Measurements from ENCODE around the gene DMD.
"Not testable (repeated sequence)": the region's sequence is repeated elsewhere in the genome, so short reads cannot be mapped to it uniquely, and the experiment has no call there.

DMD gene

DNA sequence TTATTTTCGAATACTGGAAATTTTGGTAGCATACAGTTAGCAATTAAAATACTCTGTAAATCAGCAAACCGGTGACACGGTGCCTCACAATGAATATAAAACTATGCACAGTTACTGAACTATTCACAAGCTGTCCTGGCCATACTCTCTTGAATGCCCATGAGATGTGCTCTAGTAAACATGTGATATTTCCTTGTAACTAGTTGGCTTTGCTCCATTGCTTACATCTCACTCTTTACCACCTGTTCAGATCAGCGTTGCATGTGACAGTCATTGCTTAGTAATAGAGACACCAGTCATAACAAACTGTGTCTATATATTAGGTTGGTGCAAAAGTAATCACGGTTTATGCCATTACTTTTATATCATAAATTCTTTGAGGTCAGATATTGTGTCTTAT, 1241.6 kb downstream of the DMD start:
- DNase-seq = no peak

DNA sequence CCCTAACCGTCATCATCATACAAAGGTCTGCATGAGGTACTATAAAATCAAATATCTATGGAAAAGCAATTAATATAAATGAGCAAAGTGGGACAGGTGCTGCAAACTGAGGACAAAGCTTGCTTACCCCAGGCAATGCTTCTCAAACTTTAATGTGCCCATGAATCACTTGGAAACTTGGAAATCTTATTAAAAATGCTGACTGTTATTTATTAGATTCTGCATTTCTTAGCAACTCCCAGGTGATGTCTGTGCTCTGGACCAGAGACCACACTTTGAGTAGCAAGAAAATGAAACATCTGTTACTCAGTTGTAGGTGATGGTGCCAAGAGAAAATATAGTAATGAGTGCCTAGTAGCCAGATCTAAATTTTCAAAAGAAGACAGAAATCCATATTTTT, 1249.1 kb downstream of the DMD start:
- DNase-seq = no peak

DNA sequence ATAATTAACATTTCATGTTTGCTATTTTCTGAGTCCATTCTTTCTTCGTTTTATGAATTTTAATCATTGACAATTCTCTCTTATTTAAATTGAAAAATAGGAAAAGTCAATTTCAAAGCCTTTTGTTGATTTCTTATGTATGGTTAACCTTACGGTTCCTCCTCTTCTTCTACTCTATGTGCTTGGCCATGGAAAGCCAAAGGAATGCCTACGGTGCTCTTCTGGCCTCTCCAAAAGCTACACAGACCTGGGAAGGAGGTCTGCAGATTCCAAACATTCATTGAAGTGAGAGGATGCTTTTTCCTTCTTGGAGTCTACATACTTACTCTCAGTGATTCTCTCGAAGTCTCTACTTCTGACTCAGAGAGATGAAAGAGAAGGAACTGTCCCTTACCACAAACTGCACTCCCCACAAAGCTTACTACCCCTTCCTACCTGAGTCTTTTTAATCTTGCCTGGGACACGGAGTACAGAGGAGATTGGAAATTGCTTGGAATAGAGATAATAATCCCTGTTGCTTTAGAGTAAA, 1276.4 kb downstream of the DMD start:
- DNase-seq = no peak

DNA sequence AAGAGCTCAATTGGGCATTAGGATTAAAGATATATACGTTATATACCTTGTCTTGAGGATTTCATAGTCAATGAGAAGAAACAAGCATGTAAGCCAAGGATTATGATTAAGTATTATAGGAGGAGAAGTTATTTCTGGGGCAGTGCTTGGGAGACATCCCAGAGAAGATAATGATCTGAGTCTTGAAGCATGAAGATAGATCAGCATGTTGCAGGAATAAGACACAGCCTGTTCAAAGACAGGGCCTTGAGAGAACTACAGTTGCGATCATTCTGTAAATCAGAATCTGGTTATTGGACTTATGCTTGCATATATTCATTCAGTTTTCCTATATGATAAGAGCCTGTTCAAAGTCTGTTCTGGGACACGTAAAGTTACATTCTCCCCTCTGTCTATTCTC, 1277.3 kb downstream of the DMD start:
- no peak for DNase-seq

DNA sequence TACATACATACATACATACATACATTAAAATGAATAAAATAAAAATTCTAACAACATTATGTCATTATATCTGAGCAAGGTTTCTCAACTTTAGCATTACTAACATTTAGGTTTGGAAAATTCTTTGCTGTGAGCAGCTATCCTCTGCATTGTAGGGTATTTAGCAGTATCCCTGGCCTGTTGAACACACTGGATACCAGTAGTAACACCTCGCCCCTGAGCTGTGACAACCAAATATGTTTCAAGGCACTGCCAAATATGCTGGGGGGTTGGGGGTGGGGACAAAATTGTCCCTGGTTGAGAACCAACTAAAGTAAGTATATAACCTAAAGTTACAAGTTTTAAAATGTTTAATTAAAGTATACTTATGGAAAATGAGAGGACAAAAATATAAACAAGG, 1278.6 kb downstream of the DMD start:
- DNase-seq = no peak

DNA sequence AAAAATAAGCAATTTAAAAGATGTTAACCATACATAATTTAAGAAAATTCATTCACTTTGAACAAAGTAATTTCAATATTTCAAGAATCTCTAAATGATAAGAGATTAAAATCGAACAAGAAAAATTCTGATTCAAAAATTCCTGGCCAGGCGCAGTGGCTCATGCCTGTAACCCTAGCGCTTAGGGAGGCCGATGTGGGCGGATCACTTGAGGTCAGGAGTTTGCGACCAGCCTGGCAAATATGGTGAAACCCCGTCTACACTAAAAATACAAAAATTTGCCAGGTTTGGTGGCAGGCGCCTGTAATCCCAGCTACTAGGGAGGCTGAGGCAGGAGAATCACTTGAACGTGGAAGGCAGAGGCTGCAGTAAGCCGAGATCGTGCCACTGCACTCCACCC, 1279.0 kb downstream of the DMD start:
- DNase-seq = not testable (repeated sequence)

DNA sequence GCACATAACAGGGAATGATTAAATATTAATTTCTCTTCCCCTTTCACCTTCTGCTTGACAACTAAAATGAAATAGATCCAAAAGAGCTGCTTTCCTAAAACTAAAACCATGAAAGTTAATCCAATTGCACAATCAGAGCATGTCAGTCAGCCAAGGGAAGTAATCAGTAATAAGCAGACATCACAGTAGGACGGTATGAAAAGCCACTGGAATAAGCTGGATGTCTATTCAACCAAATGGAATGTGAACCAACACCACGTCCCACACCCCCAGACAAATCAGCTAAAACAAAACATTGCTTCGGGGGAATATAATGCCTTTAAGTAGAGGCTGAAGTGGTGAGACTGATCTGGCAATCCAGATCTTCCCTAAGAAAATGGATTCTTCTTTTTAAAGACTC, 1280.1 kb downstream of the DMD start:
- DNase-seq = no peak

DNA sequence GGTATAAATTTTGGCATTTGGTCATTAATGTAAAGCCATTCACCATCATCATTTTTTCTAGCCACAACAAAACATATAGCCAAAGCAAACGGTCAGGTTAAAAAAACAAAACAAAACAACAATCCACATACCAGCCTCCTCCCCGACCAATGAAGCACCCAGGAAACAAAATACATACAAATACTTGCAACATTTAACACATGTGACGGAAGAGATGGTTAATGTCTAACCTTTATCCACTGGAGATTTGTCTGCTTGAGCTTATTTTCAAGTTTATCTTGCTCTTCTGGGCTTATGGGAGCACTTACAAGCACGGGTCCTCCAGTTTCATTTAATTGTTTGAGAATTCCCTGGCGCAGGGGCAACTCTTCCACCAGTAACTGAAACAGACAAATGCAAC, 1282.0 kb downstream of the DMD start:
- DNase-seq = no peak

DNA sequence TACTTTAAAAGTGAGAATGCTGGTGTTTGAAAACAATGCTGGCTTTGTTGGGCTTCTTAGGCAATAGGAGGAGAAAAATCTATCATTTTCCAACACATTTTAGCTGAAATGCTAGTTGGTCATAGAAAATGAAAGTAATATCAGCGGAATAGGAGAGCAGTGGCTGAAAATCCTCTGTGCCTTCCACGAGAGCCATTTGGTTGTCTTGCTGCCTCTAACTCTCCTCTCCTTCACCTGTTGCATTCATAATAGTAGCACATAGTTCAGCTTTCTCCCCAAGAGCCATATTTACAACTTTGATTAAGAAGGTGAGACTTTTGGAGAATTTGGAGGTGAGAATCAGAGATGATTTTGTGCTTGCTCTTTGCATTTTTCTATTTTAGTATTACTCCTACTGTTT, 1290.1 kb downstream of the DMD start:
- no peak for DNase-seq

DNA sequence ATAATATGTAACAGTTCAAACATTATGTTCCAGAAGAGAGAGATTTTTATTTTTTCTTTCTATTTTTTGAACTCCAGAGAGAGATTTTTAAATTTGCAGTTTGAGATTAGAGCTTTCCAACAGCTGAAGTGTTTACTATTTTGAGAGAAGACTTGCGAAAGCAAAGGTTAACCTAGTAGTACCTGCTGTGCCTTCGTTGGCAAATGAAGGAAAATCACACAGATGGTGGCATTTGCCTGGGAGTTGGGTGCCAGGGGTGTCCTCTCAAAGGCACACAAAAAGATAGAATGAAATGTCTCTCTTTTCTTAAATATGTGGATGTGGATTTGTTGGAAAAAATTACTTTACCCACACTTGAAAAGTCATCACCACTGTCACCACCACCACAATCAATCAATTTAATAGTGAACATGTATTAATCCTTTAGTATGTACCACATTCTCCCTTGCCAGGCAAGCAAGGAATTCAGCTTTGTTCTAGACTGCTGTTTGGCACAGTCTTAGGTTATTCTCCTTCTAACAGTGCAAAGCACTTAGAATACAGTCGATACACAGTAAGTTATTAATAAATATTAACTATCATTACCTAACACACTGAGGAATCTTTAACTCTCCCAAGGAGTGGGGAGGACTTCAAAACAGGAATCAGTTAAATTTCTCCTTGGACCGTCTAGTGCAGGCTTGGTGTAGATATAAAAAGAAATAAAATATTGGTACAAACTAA, 1301.3 kb downstream of the DMD start:
- no peak for DNase-seq

DNA sequence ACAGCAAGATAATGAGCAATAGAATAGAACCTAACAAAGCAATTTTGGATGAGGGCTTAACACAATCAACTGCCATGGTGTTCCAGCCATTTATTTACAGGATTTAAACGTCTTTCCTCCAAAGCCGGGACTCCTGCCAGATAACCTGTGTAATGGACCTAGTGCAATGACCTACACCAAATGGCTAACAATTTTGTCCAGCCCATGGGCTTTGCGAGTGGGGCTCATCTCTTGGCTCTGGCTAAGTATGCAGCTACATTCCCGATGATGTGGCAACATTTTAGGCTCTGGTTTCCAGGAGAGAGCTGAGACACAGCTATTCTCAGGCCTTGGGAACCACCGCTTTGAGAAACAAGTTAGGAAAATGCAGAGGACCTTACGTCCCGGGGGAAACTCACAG, 1317.2 kb downstream of the DMD start:
- DNase-seq = no peak

DNA sequence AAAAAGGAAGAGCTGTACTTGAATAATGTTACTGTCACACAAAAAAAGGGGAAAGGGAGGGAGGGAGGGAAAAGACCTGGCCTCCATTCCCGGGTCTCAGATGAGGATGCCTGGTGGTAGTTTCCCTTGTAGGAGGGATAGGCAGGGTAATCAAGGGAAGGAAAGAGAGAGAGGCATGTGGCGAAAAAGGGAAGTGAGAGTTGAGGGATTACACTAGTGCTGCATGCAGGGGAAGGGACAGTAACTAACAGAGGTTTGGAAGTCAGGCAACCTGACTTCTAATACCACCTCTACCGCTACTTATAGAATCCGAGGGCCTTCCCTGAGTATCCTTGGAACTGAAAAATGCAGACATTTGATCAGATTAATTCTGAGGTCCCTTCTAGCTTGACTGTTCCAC, 1317.8 kb downstream of the DMD start:
- DNase-seq = no peak

DNA sequence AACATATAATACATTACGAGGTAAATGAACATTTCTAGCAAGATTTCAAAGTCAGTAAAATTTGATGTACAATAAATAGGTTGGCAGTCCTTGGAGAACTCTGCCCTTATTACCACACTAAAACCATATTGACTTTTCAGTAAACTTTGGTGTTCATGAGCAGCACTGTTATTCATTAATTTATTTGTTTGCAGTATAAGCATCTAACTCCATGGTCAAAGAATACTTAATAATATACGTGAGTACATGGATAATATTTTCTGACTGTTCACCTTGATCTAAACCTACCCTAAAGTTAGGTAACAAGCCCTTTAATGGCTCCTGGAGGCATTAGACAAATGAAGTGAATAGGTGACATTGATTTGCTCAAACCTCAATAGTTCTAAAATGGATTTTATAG, 1322.3 kb downstream of the DMD start:
- DNase-seq = no peak

DNA sequence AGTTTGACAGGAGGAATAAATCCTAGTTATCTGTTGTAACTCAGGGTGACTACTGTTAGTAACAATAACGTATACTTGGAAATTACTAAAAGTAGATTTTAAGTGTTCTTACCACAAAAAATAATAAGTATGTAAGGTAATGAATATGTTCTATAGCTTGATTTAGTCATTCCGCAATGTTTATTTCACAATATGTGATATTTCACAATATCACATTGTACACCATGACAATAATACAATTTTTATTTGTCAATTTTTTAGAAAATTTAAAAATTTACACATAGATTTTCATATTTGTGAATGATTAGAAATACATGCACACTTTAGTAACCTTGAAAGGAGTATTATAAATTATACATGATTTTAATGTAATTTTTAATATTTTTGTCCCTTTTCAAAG, 1326.8 kb downstream of the DMD start:
- no peak for DNase-seq

DNA sequence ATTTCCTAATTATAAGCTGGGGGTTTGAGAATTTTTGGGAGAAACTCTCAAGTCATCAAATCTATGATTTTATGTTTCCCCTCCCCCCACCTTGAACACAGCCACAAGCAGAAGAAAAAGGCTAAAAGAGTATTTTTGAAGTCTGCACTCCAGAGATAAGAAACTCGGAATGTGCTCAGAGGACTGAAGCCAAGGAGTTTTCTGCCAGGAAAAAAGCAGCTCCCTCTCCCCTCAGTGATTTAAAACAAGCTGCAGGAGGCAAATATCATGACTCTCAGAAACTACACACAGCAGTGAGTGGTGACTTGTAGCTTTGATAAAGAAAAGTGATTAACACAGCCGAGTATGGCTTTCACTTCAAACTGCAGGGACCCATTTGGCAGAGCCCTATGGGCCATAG, 1339.3 kb downstream of the DMD start:
- no peak for DNase-seq

DNA sequence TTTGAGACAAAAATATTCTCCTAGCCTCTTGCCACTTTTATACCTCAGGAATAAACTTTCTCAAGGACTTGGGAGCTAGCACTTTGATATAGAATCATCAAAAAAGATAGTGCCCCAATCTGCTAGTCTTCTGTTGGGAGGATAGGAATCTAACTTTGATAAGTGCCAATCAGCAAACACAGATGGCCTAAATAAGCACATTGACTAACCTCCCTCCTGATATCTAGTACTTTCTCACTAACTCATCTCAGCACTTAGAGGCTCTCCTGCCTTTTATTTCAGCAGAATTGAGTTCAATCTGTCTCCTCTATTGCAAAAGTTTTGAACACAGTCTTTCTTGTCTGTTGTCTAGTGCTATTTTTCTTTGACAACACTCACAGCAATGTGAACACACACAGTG, 1341.1 kb downstream of the DMD start:
- DNase-seq = no peak

DNA sequence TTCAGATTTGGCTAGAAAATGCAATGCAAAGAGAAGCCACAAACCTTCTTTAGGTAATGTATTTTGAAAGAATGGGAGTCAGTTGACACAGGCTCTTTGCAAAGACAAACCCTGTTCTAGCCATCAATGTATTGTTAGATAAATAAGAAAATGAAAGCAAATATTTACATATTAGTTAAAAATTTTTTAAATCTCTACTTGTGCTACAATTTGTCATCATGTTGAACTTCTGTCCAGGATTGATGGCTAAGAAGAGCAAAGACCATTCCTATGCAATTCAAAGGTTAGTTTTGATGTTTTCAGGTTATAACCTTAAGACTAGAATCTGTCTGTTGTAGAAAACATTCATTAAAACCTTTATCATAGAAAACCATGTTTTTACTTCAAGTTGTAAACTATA, 1350.7 kb downstream of the DMD start:
- DNase-seq = no peak

DNA sequence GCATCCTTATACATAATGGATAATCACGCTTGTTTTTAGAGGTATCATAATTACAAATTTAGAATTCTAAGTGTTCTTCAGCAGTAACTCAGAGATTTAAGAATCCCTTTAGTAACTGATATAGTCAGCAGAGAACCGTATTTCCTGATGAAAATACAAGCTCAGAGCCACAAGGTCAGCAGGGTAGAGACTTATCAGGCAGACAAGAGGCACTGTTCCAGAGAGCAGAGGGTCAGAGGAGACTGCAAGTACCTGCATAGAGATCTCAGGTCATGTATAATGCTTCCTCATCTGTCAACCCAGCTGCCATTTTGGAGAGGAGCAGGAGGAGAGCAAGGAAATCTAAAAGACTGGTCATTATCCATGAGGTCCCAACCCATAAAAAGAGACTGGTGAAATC, 1352.4 kb downstream of the DMD start:
- DNase-seq = no peak

DNA sequence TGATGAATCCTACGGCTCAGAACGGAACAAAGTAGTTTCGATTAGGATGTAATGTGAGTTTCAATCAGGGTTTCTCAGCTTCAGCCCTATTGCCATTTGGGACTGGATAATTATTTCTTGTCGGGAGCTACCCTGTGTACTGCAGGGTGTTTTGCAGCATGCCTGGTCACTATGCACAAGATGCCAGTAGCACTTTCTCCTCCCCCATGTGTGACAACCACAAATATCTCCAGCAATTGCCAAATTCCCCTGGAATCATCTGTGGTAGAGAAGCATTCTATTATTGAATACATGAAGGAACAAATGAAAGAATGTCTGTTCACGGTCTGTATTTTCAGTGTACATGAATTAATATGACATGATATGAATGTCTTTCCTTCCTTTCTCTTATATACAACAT, 1356.6 kb downstream of the DMD start:
- DNase-seq = no peak

DNA sequence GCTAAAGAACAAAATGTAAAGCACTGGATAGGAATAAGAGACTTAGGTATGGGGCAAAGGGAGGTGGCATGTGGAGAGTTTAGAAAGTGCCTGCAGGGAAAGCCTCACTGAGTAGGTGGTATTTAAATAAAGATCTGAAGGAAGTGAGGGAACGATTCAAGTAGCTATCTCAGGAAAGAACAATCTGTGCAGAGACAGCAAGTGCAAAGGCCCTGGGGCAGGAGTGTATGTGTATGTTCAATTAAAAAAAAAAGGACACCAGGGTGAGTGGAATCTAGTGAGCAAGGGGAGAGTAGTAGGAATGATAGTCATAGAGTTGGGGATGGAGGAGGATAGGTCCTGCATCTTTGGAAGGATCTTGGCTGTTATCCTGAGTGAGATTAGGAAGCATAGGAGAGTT, 1359.6 kb downstream of the DMD start:
- DNase-seq = no peak

DNA sequence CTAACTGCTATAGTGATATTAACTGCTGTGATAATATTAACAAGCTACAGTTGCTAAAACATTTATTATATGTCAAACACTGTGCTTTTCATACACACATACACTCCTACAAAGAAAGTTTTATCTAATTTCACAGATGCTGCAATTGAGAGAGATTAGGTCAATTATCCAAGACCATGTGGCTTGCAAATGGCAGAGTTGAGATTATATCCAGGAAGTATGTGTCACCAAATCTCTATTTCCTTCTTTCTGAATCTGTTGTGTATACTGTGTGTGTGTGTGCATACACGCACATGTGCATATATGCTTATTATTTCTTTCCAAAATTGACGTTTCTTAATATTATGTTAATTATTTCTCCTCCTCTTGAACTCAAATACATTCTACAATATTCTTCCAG, 1363.6 kb downstream of the DMD start:
- DNase-seq = no peak

DNA sequence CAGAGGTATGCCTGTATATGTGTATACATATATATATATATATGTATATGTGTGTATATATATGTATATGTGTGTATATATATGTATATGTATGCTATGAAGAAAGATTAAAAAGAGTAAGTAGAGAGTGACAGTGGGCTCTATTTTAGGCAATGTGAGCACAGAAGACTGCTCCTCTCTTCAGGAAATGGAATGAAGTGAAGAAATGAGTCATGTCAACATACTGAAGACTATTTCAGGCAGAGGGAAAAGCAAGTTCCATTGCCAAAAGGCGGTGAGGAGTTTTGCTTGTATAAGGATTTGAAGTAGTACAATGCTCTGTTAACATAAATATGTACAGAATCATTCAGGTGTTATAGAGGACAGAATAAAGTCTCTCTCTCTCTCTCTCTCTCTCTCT, 1366.3 kb downstream of the DMD start:
- DNase-seq = no peak

DNA sequence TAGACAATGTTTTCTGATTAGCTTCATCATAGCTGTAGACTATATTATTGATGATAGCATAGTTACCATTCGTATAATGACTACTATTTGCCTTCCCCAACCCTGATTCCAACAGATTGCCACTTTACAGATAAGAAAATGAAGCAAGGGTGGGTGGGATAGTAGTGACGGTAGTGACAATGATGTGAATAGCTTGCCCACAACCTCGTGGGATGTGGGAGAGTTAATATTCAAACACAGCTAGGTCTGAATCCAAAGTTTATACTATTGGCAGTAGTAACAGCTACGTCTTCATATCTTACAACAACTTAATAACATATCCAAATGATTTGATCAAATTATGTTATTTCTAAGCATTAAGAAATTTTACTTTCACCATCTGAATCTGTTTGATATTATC, 1372.7 kb downstream of the DMD start:
- no peak for DNase-seq

DNA sequence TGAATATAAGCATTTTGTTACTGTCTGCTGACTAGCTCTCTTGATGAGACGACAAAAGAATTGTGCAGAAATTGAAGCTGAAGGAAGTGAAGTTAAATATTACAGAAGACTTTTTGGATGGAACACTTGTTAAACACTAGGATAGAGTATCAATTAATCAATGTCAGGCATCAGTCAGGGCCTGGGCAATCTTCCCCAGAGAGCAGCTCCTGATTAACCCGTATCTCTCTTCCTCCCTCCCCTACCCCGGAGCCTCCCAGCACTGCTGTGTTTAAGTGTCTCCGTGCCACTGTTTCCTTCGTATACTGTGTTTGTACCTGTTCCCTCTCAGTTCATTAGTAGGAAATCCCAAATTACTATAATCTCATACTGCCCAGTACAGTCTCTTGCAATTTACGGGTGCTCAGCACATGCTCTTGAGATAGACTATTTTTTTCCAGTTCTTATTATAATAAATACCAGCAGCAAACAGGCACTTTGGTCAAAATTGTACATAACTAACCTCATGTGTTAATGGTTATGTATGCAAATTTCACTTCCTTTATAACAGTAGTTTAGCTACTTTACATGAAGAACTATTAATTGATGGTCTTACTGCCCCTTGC, 1373.8 kb downstream of the DMD start:
- no peak for DNase-seq

DNA sequence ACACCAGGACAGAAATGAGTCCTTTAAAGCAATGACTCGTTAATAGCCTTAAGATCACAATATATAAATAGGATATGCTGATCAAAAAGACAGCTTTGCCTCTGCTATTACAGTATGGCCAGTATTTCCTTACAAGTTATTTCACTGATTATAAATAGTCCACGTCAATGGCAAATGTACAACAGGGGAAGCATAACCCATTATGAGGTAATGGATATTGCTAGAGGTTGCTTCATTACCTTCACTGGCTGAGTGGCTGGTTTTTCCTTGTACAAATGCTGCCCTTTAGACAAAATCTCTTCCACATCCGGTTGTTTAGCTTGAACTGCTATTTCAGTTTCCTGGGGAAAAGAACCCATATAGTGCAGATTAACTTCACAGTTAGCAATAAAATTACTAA, 1374.9 kb downstream of the DMD start:
- no peak for DNase-seq
